CD14-positive monocyte (primary cell): ENCODE results near the gene ARPC4. TPM values are rescaled to one million over a fixed set of nuclear protein-coding genes. Genes with fewer than 3 reads are reported as not detected.

ENCODE experiments used
- DNase-seq, 3 donors: peaks; one replicate each; pipeline ENCODE4 v3.0.0-alpha.2; 2011 to 2022
- H2AFZ ChIP-seq: 2 replicates; pipeline ENCODE4 v1.6.0; 2012; ENCODE audit warnings: mild to moderate bottlenecking, low read depth, low read length, inconsistent platforms; ENCODE audit not compliant: insufficient read depth, poor library complexity, severe bottlenecking
- H3K27ac ChIP-seq, 2 donors: 1 replicate in 1 of 2; 2 replicates in 1 of 2; pipeline ENCODE4 v1.5.1; 2012 to 2013; ENCODE audit warnings: low read length in 2 of 2, control low read depth in 1 of 2, inconsistent platforms in 1 of 2, low read depth in 1 of 2, mild to moderate bottlenecking in 1 of 2
- H3K27me3 ChIP-seq, 2 donors: one replicate each; pipeline versions ENCODE4 v1.6.0 to v1.6.1; 2011 to 2013; ENCODE audit warnings: low read length in 2 of 2; ENCODE audit not compliant: control insufficient read depth in 2 of 2, insufficient read depth in 2 of 2
- H3K36me3 ChIP-seq, 2 donors: replicated peaks in 1 of 2; 1 replicate in 1 of 2; 2 replicates in 1 of 2; pipeline versions ENCODE4 v1.5.1 to v1.6.1; 2012 to 2013; ENCODE audit warnings: low read length in 2 of 2, control low read depth in 1 of 2, inconsistent platforms in 1 of 2, mild to moderate bottlenecking in 1 of 2; ENCODE audit not compliant: insufficient read depth in 2 of 2, control insufficient read depth in 1 of 2
- H3K4me1 ChIP-seq, 2 donors: 1 replicate in 1 of 2; 2 replicates in 1 of 2; pipeline versions ENCODE4 v1.5.1 to v1.6.1; 2012 to 2013; ENCODE audit warnings: low read length in 2 of 2, control low read depth in 1 of 2, inconsistent platforms in 1 of 2, mild to moderate bottlenecking in 1 of 2, moderate library complexity in 1 of 2; ENCODE audit not compliant: insufficient read depth in 2 of 2, control insufficient read depth in 1 of 2
- H3K4me2 ChIP-seq: replicated peaks from 2 replicates; pipeline ENCODE3; 2012; ENCODE audit warnings: low read length, moderate library complexity, mild to moderate bottlenecking; ENCODE audit not compliant: poor library complexity, severe bottlenecking; ENCODE audit errors: extremely low read depth
- H3K4me3 ChIP-seq, 3 experiments: fragments of 200-600 bp in 1 of 3; sonication (generic) in 1 of 3; replicated peaks in 1 of 3; 1 replicate in 2 of 3; 2 replicates in 1 of 3; pipeline ENCODE4 v1.5.1; 2011 to 2013; ENCODE audit warnings: low read length in 3 of 3, mild to moderate bottlenecking in 3 of 3, control low read depth in 2 of 3, low read depth in 2 of 3, inconsistent platforms in 1 of 3, moderate library complexity in 1 of 3
- H3K79me2 ChIP-seq: 2 replicates; pipeline ENCODE4 v1.6.0; 2012; ENCODE audit warnings: mild to moderate bottlenecking, control low read depth, inconsistent platforms, low read length, moderate library complexity; ENCODE audit not compliant: insufficient read depth
- H3K9ac ChIP-seq: 2 replicates; pipeline ENCODE4 v1.6.0; 2017; ENCODE audit warnings: low read length, mild to moderate bottlenecking; ENCODE audit not compliant: insufficient read depth, poor library complexity, severe bottlenecking
- H3K9me3 ChIP-seq, 2 donors: replicated peaks in 1 of 2; 1 replicate in 1 of 2; 2 replicates in 1 of 2; pipeline versions ENCODE4 v1.5.1 to v1.6.1; 2012 to 2013; ENCODE audit warnings: low read length in 2 of 2, control low read depth in 1 of 2; ENCODE audit not compliant: control insufficient read depth in 1 of 2, insufficient read depth in 1 of 2
- H4K20me1 ChIP-seq: 2 replicates; pipeline ENCODE4 v1.6.0; 2012; ENCODE audit warnings: mild to moderate bottlenecking, low read length, control low read depth, moderate library complexity; ENCODE audit not compliant: insufficient read depth
- H3K27ac Mint-ChIP-seq, 7 donors: one replicate each; pipeline ENCODE4 v1.8.0; 2020; ENCODE audit warnings: mild to moderate bottlenecking in 7 of 7, mixed read lengths in 7 of 7, moderate library complexity in 6 of 7, inconsistent platforms in 2 of 7
- H3K27me3 Mint-ChIP-seq, 3 donors: one replicate each; pipeline ENCODE4 v1.8.0; 2021 to 2022; ENCODE audit warnings: low read depth in 3 of 3, mild to moderate bottlenecking in 3 of 3, mixed read lengths in 3 of 3, moderate library complexity in 3 of 3, inconsistent platforms in 1 of 3
- H3K36me3 Mint-ChIP-seq, 2 donors: one replicate each; pipeline ENCODE4 v1.8.0; 2020; ENCODE audit warnings: mixed read lengths in 2 of 2, inconsistent platforms in 1 of 2, mild to moderate bottlenecking in 1 of 2
- H3K4me1 Mint-ChIP-seq: one replicate; pipeline ENCODE4 v1.8.0; 2020; ENCODE audit warnings: mild to moderate bottlenecking, mixed read lengths
- H3K4me3 Mint-ChIP-seq, 2 donors: one replicate each; pipeline ENCODE4 v1.8.0; 2020; ENCODE audit warnings: mild to moderate bottlenecking in 2 of 2, mixed read lengths in 2 of 2, moderate library complexity in 1 of 2
- H3K9me3 Mint-ChIP-seq, 7 donors: one replicate each; pipeline ENCODE4 v1.8.0; 2020 to 2022; ENCODE audit warnings: mixed read lengths in 7 of 7, mild to moderate bottlenecking in 6 of 7, moderate library complexity in 6 of 7, inconsistent platforms in 2 of 7
- WGBS: methylation state at CpG from one replicate; pipeline ENCODE4 v1.1.5; 2013; ENCODE audit warnings: missing lambda C conversion rate; ENCODE audit not compliant: insufficient coverage; 5-methylcytosine and 5-hydroxymethylcytosine counted together
- intact Hi-C, 2 donors: fragments of 100-400 bp; cut with micrococcal nuclease; formaldehyde crosslinking; loops; one replicate each; pipeline versions ENCODE4 v1.15.0 to v1.15.1; 2023
- polyA plus RNA-seq, 3 donors: library from polyadenylated mRNA; depleted of rRNA in 1 of 3; unstranded in 2 of 3; stranded (reverse) in 1 of 3; fragments of 300-500 nt in 2 of 3; fragments of >200 nt in 1 of 3; fragmentation: Illumina TruSeq in 2 of 3; gene quantifications; 1 replicate in 2 of 3; 2 replicates in 1 of 3; pipeline ENCODE4 v1.2.3, GENCODE V29; 2012 to 2021
- TF ChIP-seq, protein P1 (sequence below): fragments of 200-600 bp; IDR thresholded peaks from one replicate; pipeline ENCODE4 v1.8.0; 2022; ENCODE audit warnings: antibody characterized with exemption, mild to moderate bottlenecking

Gene ARPC4
- polyA plus RNA-seq, 3 donors, result 211 to 390 (median 389) TPM

DNA sequence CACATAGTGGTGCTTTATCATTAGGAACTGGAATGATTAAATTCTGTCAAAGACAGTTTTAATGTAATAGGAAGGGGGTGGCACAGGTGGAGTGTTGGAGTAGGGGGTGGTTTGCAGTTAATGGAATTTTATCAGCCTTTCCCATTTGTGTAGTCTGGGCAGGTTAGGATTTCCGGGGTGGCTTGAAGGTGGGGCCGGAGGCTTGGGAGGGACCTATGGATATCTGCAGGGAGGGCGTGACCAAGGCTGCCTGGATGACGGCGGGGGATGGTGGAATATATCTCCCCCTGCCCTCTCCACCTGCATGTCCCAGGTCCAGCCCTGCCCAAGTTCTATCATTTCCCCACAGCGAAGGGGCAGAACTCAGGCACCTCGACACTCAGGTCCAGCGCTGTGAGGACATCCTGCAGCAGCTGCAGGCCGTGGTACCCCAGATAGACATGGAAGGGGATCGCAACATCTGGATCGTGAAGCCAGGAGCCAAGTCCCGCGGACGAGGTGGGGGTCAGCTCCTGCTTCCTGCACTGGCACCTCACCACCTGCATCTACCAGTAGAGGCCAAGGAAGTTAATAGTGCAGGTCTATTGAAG lies 32.7 kb downstream of the ARPC4 start:
- TF ChIP-seq, protein P1, sequence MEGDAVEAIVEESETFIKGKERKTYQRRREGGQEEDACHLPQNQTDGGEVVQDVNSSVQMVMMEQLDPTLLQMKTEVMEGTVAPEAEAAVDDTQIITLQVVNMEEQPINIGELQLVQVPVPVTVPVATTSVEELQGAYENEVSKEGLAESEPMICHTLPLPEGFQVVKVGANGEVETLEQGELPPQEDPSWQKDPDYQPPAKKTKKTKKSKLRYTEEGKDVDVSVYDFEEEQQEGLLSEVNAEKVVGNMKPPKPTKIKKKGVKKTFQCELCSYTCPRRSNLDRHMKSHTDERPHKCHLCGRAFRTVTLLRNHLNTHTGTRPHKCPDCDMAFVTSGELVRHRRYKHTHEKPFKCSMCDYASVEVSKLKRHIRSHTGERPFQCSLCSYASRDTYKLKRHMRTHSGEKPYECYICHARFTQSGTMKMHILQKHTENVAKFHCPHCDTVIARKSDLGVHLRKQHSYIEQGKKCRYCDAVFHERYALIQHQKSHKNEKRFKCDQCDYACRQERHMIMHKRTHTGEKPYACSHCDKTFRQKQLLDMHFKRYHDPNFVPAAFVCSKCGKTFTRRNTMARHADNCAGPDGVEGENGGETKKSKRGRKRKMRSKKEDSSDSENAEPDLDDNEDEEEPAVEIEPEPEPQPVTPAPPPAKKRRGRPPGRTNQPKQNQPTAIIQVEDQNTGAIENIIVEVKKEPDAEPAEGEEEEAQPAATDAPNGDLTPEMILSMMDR, result no peak
- Histone ChIP-seq H3K36me3 (peaks cover 12 to 34% of the 10 kb centered on the region in 2 donors), H2AFZ (no peak overlapping the region), H3K4me1 (no peaks in the 10 kb centered on the region), H4K20me1 (no peaks in the 10 kb centered on the region), H3K27me3 (no peaks in the 10 kb centered on the region), H3K27ac (no peak overlapping the region), H3K4me3 (no peak overlapping the region), H3K79me2 (no peaks in the 10 kb centered on the region), H3K9me3 (no peaks in the 10 kb centered on the region), H3K4me2 (no peak overlapping the region), H3K9ac (no peak overlapping the region)
- Mint-ChIP-seq H3K36me3 (peaks cover 28 to 48% of the 10 kb centered on the region in 2 donors), H3K4me3 (no peak overlapping the region), H3K4me1 (peaks cover 2% of the 10 kb centered on the region), H3K27me3 (peaks cover 0 to 2% (median 0%) of the 10 kb centered on the region in 3 donors), H3K9me3 (no peaks in the 10 kb centered on the region), H3K27ac (no peak overlapping the region)
- WGBS, result 93% methylated on average over 10 of the region's 14 CpGs
- no peak for DNase-seq
- intact Hi-C loops, result no loop called here

DNA sequence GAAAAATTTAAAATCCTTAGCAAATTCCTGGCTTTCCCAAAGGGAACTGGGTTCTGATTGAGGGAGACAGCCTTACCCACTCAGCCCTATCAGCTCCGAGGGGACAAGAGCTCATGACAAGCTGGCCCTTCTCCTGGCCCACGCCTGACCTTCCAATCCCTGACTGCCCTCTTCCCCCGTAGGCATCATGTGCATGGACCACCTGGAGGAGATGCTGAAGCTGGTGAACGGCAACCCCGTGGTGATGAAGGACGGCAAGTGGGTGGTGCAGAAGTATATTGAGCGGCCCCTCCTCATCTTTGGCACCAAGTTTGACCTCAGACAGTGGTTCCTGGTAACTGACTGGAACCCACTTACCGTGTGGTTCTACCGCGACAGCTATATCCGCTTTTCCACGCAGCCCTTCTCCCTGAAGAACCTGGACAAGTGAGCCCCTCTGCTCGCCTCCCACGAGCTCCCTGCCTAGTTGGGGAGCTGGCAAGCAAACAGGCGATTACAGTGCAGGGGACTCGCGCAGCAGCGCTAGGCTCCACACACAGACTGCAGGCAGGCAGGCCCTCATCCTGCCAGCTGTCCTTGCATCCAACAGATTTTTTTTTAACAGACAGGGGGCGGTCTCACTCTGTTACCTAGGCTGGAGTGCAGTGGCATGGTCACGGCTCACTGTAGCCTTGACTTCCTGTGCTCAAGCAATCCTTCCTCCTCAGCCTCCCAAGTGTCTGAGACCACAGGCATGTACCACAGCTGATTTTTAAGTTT lies 34.1 kb downstream of the ARPC4 start:
- H3K9me3 ChIP-seq, result no peaks in the 10 kb centered on the region
- WGBS, result 88% methylated on average over 18 of the region's 20 CpGs
- peaks cover 27 to 55% of the 10 kb centered on the region in 2 donors for H3K36me3 Mint-ChIP-seq
- no peak overlapping the region for H3K9ac ChIP-seq
- H3K9me3 Mint-ChIP-seq, result no peaks in the 10 kb centered on the region
- H3K27ac ChIP-seq, result no peak overlapping the region
- no peak overlapping the region for H3K4me3 ChIP-seq
- H3K27ac Mint-ChIP-seq, result no peak overlapping the region
- peak in 1 of 3 donors; percentile 7 for DNase-seq
- H2AFZ ChIP-seq, result no peak overlapping the region
- peaks cover 12 to 43% of the 10 kb centered on the region in 2 donors for H3K36me3 ChIP-seq
- no peak overlapping the region for H3K4me3 Mint-ChIP-seq
- H3K27me3 ChIP-seq, result no peaks in the 10 kb centered on the region
- no peaks in the 10 kb centered on the region for H4K20me1 ChIP-seq
- TF ChIP-seq, protein P1, result peak; percentile 20
- H3K27me3 Mint-ChIP-seq, result no peaks in the 10 kb centered on the region
- H3K4me1 Mint-ChIP-seq, result peaks cover 2% of the 10 kb centered on the region
- H3K4me1 ChIP-seq, result no peaks in the 10 kb centered on the region
- intact Hi-C loops, result no loop called here
- no peak overlapping the region for H3K4me2 ChIP-seq
- H3K79me2 ChIP-seq, result no peaks in the 10 kb centered on the region
